Activated CD4-positive, alpha-beta T cell treated with anti-CD3 and anti-CD28 coated beads, Interleukin-2, Interleukin-6, amounts not matched to agents 100 ng/mL and 50 ng/mL, durations not matched to agents 16 hours and 8 hours (primary cell): ENCODE data around the gene OR52E6.

Experiments
- DNase-seq: peaks from one replicate; pipeline ENCODE4 v3.0.0-alpha.2; 2020

The OR52E6 gene

GRCh38 chr11:5841797-5842196, at the start of gene OR52E6:
Gene OR52E6, minus strand, starts transcription at chr11:5841897. Its CDS starts 0 bp downstream, at chr11:5841897.
- no peak for DNase-seq

DNA sequence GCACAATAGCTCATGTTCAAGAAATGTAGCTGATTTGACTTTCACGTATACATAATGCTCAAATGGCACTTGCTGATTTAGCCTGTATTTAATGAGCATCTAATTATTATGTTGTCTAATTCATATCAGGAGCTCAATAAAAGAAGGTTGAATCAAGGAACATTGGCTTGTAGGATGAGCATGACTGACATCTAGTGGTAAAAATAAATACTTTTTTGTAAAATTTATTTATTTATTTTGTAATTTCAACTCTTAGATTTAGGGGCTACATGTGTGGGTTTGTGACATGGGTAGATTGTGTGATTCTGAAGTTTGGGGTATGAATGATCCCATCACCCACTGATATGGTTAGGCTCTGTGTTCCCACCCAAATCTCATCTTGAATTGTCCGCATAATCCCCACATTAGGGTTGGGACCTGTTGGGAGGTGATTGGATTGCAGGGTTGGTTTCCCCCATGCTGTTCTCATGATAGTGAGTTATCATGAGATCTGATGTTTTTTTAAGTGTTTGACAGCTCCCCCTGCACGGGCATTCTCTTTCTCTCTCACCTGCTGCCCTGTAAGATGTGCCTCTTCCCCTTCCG, 49.6 kb upstream of the OR52E6 start:
- no peak for DNase-seq

DNA sequence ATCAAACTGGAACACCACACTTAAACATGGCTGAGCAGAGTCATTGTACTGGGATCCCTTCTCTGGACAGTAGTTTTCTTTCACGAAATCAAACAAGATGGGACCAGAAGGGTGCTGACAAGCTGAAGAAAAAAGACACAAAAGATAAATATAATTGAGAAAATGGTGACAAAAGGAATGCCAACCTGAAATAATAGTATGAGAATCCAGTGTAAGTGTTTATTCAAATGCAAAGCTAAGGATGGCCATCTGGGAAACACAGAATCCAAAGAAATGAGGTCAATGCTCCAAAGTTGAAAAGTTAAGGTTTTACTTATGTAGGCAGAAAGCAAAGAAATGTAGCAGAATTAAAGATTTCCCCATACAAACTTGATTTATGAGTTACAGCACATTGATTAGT, 46.0 kb upstream of the OR52E6 start:
- DNase-seq: no peak

GRCh38 chr11:5887172-5887571, 45.5 kb upstream of the OR52E6 start:
- DNase-seq: no peak

DNA sequence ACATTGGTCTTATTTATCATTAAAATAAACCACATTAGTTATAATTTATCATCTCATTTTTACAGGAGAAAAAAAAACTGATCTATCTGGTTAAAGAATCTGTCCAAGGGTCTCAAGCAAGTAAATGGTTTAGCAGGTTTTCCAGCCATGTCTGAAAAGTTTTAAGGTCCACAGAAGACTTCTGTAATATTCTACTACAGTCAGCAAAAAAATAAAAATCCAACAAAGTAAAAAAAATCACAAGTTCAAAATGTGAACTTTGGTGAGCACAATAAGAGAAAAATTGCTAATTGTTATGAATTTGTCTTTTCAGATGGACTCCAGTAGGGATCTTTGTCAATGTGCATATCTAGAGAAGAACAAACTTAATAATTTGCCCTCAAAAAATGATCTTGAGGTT, 40.1 kb upstream of the OR52E6 start:
- no peak for DNase-seq

- DNase-seq: no peak
Measured at GRCh38 chr11:5880329-5880728, 38.6 kb upstream of the OR52E6 start, which contains the start of gene OR52E4. Gene OR52E4, plus strand, starts transcription at chr11:5880629. Its CDS starts 3,664 bp downstream, at chr11:5884293.

- no peak for DNase-seq
Measured at GRCh38 chr11:5878564-5878963, 36.9 kb upstream of the OR52E6 start.

- no peak for DNase-seq
Measured at GRCh38 chr11:5865826-5866225, 24.1 kb upstream of the OR52E6 start.

DNA sequence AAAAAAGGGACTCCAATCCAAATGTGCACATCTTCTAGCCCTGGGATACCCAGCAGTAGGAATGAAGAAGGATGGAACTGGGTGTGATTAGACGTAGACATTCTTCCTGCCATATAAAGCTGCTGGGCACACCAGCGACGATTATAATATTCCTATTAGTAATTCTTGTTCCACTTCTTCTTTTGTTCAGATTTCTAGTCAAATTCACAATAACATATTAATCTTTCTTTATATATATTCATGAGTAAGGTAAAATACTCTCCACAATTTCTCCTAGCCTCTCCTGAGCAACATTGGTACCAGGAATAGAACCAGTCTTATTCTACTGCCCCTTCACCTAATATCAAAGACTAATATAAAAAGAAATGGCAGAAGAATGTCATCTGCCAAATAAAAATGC, 15.9 kb upstream of the OR52E6 start, which contains the start of gene OR52E8:
TSS of gene OR52E8 (minus strand) at position 101 of the 400 bp plus-strand sequence. CDS start at position 101, 0 bp downstream.
- DNase-seq: no peak

- no peak for DNase-seq
Measured at GRCh38 chr11:5851002-5851401, 9.3 kb upstream of the OR52E6 start.

- DNase-seq: no peak
Measured at GRCh38 chr11:5847711-5848110, 6.0 kb upstream of the OR52E6 start.

DNA sequence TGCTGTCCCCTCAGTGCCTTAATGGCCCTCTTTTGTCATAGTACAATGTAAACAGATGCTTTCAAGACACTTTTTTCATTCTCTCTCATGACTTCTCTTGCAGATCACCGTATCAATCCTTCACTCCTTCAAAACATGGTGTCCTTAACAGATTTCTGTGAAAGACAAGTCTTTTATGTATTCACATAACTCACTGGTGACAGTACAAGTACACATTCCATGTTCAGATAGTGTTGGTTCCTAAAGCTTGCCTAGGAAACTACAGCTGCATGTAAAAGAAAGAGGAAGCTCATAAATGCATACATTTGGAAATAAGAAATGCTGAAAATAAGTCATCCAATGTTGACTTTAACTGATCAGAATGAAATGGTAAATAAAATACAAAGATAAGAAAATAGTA, 5.0 kb upstream of the OR52E6 start:
- no peak for DNase-seq

GRCh38 chr11:5837695-5838094, 4.0 kb downstream of the OR52E6 start:
- DNase-seq: no peak

DNA sequence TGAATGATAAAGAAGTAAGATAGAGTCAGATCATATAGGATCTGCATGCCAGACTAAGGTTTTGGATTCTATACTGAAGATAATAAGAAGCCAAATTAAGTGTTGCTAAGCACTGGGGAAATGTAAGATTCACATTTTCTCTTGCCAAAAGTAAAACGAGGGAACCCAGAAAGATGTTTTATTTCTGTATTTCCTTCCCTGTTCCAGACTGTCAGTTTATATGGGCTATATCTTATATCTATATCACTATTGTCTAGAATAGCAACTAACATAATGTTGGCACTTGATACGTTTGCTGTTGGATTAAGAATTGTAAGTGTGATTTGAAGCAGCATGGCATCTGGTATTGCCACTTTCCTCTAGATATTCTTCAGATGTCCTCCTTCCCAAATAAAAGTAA, 8.3 kb downstream of the OR52E6 start:
- DNase-seq: no peak

GRCh38 chr11:5831196-5831829, 10.4 kb downstream of the OR52E6 start:
- DNase-seq: no peak

DNA sequence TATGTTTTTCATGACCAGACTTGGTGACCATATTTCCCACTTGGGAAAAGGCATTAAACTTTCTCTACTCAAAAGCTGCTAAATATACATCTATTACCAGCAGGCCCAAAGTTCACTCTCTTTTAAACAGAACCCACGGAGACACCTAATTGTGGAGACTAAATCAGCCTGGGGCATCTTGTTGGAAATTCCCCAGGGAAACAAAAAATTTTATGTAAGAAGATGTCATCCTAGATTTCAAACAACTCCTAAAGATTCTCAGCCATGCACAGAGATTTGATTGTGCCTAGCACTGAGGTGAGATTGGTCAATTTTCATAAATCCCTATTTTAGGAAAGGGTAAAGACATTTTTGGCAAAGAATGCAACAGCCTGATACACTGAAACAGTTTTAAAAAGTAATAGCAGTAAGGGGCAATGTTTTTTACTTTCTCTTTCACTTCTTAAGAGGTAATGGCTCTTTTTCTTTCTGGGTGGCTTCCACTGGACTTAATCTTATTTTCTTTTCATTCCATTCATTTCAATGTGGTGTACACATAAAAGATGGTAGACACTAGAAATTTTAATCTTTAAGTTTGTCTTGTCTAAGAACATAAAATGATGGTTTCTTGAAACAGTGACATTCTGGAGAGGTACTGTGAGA, 23.3 kb downstream of the OR52E6 start:
- DNase-seq: no peak

GRCh38 chr11:5815534-5815933, 26.2 kb downstream of the OR52E6 start:
- no peak for DNase-seq

GRCh38 chr11:5809905-5810795, 31.5 kb downstream of the OR52E6 start:
- no peak for DNase-seq

DNA sequence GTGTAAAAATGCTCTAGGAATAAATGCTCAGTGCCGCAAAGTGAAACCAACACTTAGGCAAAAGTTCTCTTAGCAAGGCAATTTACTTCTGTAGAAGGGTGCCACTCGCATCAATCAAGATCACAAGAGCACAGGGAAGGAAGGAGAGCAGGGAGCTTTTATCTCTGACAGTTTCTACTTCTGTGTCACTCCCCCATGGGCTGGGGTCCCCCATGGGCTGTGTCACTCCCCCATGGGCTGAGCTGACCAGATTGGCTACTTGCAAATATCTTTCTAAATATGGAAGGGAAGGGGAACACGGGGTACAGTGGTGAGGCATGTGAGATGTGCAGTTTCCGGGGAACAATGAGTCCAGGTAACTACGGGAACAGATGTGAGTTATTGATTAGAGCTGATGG, 32.6 kb downstream of the OR52E6 start:
- peak; percentile 3 for DNase-seq

DNA sequence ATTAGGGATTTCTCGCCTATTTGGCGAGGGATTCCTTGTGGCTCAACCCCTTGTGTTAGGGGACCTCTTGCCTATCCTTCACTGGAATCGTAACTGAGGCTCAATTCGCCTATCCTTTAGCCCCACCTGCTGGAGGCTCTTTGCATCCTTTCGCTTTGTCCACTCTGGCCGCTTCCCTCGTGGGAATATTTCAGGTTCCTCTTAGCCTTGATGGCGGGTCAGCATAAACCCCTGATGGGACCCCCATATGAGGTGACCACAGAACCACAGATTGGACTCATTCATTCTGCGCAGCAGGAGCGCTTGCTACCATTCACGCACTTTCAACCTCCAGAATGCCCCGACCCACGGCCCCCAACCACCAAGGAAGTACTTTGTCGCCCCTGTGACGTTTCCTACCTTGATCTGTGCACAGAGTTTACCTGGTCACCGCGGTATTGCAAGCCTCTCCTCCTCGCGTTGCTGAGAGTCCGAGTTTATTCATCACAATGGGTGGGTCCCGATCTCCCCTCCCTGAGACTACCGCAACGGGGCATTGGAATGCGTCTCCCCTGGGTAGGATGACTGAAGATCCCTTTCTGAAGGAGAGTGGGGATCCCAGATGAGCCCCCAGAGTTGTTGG, 33.1 kb downstream of the OR52E6 start, which contains the start of gene OR52N2:
TSS of gene OR52N2 (plus strand) at position 425 of the 622 bp plus-strand sequence. CDS start 11,412 bp downstream, outside the sequence.
- peak; percentile 75 for DNase-seq

DNA sequence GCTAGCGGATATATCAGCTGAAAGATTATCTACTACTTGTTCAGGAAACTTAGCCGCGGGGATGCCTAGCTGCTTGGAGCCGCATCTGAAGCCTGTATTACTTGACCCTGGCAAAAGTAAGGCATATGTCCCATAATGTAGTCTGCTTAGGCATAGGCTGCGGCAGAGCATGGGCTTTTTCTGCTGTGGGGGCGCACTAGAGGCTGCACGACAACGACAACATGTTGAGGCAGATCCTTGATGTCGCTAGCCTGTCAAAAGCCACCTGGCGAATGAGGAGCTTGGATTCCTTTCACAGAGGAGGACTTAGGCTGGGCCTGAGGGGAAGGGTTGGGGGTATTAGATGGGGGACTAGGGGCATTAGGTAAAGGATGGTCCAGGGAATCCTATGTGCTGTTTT, 34.1 kb downstream of the OR52E6 start:
- no peak for DNase-seq

DNA sequence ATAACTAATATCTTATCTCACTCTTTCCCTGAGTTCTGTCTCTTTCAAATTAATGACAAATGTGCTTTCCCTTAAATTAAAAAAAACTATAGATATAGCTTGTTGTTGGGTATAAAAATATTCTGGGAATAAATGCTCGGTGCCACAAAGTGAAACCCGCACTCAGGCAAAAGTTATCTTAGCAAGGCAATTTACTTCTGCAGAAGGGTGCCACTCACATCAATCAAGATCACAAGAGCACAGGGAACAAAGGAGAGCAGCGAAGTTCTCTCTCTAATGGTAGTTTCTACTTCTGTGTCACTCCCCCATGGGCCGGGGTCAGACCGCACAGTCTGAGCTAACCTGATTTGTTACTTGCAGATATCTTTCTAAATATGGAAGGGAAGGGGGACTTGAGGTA, 37.7 kb downstream of the OR52E6 start:
- no peak for DNase-seq

DNA sequence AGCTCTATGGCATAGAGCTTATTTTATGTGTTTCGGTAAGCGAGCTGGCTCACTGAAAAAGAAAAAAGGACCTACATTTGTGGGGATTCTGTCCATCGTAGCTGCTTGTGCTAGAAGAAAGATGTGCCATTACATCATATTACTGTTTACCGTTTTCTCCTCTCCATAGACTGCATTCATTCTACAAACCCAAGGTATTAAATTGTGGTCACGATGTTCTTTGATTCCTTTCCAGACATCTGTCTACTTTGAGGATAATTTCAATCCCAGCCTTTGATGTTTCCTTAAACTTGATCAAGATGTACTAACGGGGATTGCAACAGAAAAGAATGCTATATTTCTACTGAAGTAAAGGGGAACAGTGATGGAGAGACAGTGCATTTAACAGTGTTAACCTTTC, 45.2 kb downstream of the OR52E6 start:
- DNase-seq: no peak
